ENCODE results near the gene AFP. TPM values are rescaled to one million over a fixed set of nuclear protein-coding genes. Genes with fewer than 3 reads are reported as not detected.

AFP gene
- total RNA-seq, 1 donor from 2014 or later: not detected

GRCh38 chr4:73414936-73415271, 21.1 kb upstream of the AFP start:
- Histone ChIP-seq H3K4me1 (no peaks in the 10 kb centered on the region), H2AFZ (replicated peaks) (no peak overlapping the region), H3K79me2 (ENCODE audit: low read depth) (no peaks in the 10 kb centered on the region), H3F3A (ENCODE audit: low read depth) (no peaks in the 10 kb centered on the region), H4K20me1 (ENCODE audit: low read depth) (no peaks in the 10 kb centered on the region), H3K9ac (no peak overlapping the region), H3K4me2 (no peak overlapping the region), H3K9me3 (ENCODE audit: low read depth) (no peaks in the 10 kb centered on the region), H3K36me3 (no peaks in the 10 kb centered on the region), H3K27me3 (no peaks in the 10 kb centered on the region), H3K27ac (no peak overlapping the region), H3K4me3 (no peak overlapping the region)
- Mint-ChIP-seq H3K4me1 (no peaks in the 10 kb centered on the region), H3K27me3 (ENCODE audit: insufficient read depth, low read depth) (peaks cover 3% of the 10 kb centered on the region), H3K36me3 (no peaks in the 10 kb centered on the region), H3K4me3 (no peak overlapping the region), H3K9me3 (no peaks in the 10 kb centered on the region), H3K27ac (no peak overlapping the region)
- no peak for DNase-seq (ENCODE audit: low spot score)
- no peak for TF ChIP-seq EZH2 (IDR thresholded peaks at IDR 0.05)
- TF ChIP-seq EZH2phosphoT487 (IDR thresholded peaks at IDR 0.05): no peak

DNA sequence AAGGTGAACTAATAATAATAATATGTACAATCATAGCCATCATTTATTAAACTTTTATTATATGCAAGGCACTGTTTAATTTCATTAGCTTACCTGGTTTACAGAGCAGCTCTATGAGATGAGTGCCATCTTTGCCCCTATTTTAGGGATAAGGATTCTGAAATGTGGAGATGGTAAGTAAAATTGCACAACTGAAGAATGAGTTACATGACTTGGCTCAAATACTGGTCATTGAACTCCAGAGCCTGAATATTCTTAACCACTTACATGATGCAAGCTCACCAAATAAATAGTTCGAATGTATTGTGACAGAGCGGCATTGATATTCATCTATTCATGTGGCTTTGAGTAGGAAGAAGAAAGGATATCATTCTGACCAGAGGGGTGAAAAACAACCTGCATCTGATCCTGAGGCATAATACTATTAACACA, 20.2 kb upstream of the AFP start:
- no peaks in the 10 kb centered on the region for H3K9me3 ChIP-seq (ENCODE audit: low read depth)
- no peak overlapping the region for H3K4me3 ChIP-seq
- H3K27ac ChIP-seq: no peak overlapping the region
- Mint-ChIP-seq H3K9me3 (no peaks in the 10 kb centered on the region), H3K27me3 (ENCODE audit: insufficient read depth, low read depth) (peaks cover 3% of the 10 kb centered on the region), H3K27ac (no peak overlapping the region), H3K4me1 (no peaks in the 10 kb centered on the region), H3K36me3 (no peaks in the 10 kb centered on the region), H3K4me3 (no peak overlapping the region)
- H2AFZ ChIP-seq (replicated peaks): no peak overlapping the region
- no peaks in the 10 kb centered on the region for H3K36me3 ChIP-seq
- no peaks in the 10 kb centered on the region for H4K20me1 ChIP-seq (ENCODE audit: low read depth)
- no peak overlapping the region for H3K9ac ChIP-seq
- no peaks in the 10 kb centered on the region for H3K4me1 ChIP-seq
- H3K27me3 ChIP-seq: no peaks in the 10 kb centered on the region
- DNase-seq (ENCODE audit: low spot score): no peak
- H3K79me2 ChIP-seq (ENCODE audit: low read depth): no peaks in the 10 kb centered on the region
- H3F3A ChIP-seq (ENCODE audit: low read depth): no peaks in the 10 kb centered on the region
- H3K4me2 ChIP-seq: no peak overlapping the region
- no peak for TF ChIP-seq EZH2phosphoT487 (IDR thresholded peaks at IDR 0.05)
- TF ChIP-seq EZH2 (IDR thresholded peaks at IDR 0.05): no peak
- no peak for TF ChIP-seq CTCF (IDR thresholded peaks at IDR 0.05)

DNA sequence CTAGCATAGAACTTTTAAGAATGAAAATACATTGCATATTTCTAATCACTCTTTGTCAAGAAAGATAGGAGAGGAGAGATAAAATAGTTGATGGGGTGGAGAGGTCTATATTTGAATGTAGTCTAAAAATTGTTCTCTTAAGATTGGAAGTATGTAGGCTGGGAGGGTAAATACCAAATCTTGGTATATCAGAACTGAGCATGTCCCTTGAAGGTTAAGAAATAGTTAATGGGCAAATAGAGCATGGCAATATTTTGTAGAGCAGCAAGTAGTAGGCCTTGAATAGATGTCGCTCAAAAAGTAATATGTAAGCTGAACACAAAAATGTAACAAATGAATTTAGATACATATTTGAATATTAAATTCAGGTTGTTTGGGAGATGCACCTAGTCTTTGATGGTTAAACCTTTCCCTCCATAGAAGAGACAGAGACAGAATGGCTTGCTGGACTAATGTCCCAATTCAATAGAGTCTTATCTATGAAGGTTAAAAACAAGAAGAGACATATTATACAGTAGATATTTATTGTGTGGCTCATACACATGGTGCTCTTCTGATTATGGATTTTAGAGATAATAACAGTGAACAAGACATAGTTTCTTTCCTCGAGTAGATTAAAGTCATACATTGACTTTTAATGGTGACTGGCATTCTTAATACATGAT, 19.5 kb upstream of the AFP start:
- H3K9me3 ChIP-seq (ENCODE audit: low read depth): no peaks in the 10 kb centered on the region

More for the DNA sequence above, 19.5 kb upstream of the AFP start:
- peaks cover 3% of the 10 kb centered on the region for H3K27me3 Mint-ChIP-seq (ENCODE audit: insufficient read depth, low read depth)
- H3K27me3 ChIP-seq: no peaks in the 10 kb centered on the region
- no peak overlapping the region for H3K4me3 ChIP-seq
- TF ChIP-seq EZH2 (IDR thresholded peaks at IDR 0.05): no peak
- no peak for TF ChIP-seq EZH2phosphoT487 (IDR thresholded peaks at IDR 0.05)
- TF ChIP-seq CTCF (IDR thresholded peaks at IDR 0.05): no peak
- no peak overlapping the region for H3K4me2 ChIP-seq
- H3K4me3 Mint-ChIP-seq: no peak overlapping the region
- H3K9me3 Mint-ChIP-seq: no peaks in the 10 kb centered on the region
- H3K27ac ChIP-seq: no peak overlapping the region
- no peak overlapping the region for H3K27ac Mint-ChIP-seq
- no peaks in the 10 kb centered on the region for H3K4me1 ChIP-seq
- no peaks in the 10 kb centered on the region for H3K79me2 ChIP-seq (ENCODE audit: low read depth)
- H2AFZ ChIP-seq (replicated peaks): no peak overlapping the region
- H3K36me3 ChIP-seq: no peaks in the 10 kb centered on the region
- no peaks in the 10 kb centered on the region for H3K4me1 Mint-ChIP-seq
- H3K36me3 Mint-ChIP-seq: no peaks in the 10 kb centered on the region
- DNase-seq (ENCODE audit: low spot score): no peak
- H3K9ac ChIP-seq: no peak overlapping the region
- H3F3A ChIP-seq (ENCODE audit: low read depth): no peaks in the 10 kb centered on the region
- H4K20me1 ChIP-seq (ENCODE audit: low read depth): no peaks in the 10 kb centered on the region
